Suprapubic skin (tissue), 4 donors: Measurements from ENCODE around the gene AGAP3. TPM values are rescaled to one million over a fixed set of nuclear protein-coding genes. Genes with fewer than 3 reads are reported as not detected.

ENCODE experiments used
- DNase-seq, 2 donors: peaks; one replicate each; pipeline ENCODE4 v3.0.0-alpha.2; 2019; ENCODE audit warnings: low spot score in 2 of 2
- H3K27ac ChIP-seq: fragments of 200-600 bp; sonication (generic); one replicate; pipeline ENCODE4 v1.5.1; 2019
- H3K27me3 ChIP-seq: fragments of 200-600 bp; sonication (generic); one replicate; pipeline ENCODE4 v1.5.1; 2019
- H3K36me3 ChIP-seq: fragments of 200-600 bp; sonication (generic); one replicate; pipeline ENCODE4 v1.5.1; 2019
- H3K4me1 ChIP-seq: fragments of 200-600 bp; sonication (generic); one replicate; pipeline ENCODE4 v1.5.1; 2019
- H3K4me3 ChIP-seq: fragments of 200-600 bp; sonication (generic); one replicate; pipeline ENCODE4 v1.5.1; 2019; ENCODE audit warnings: mild to moderate bottlenecking
- H3K9me3 ChIP-seq: fragments of 200-600 bp; sonication (generic); one replicate; pipeline ENCODE4 v1.5.1; 2019
- EP300 ChIP-seq: sonication (generic); formaldehyde crosslinking; IDR thresholded peaks from one replicate; pipeline ENCODE4 v1.6.1; 2017; ENCODE audit warnings: antibody characterized with exemption
- POLR2A ChIP-seq, 2 donors: fragments of 450-650 bp; IDR thresholded peaks; one replicate each; pipeline ENCODE4 v1.6.1; 2017; ENCODE audit warnings: antibody characterized with exemption in 2 of 2, mild to moderate bottlenecking in 2 of 2, moderate library complexity in 2 of 2
- POLR2AphosphoS5 ChIP-seq, 3 donors: sonication (generic); formaldehyde crosslinking; IDR thresholded peaks; one replicate each; pipeline ENCODE4 v1.6.1; 2017; ENCODE audit warnings: antibody characterized with exemption in 3 of 3
- WGBS: methylation state at CpG from one replicate; pipeline ENCODE4 v1.1.5; 2018; 5-methylcytosine and 5-hydroxymethylcytosine counted together
- total RNA-seq, 4 donors: library from RNA; depleted of rRNA; stranded (reverse); fragments of >200 nt; gene quantifications; one replicate each; pipeline ENCODE4 v1.1.0, GENCODE V29; 2016
- TF ChIP-seq, protein P1 (sequence below), 2 donors: fragments of 200-600 bp in 1 of 2; fragments of 450-650 bp in 1 of 2; sonication (generic) in 1 of 2; IDR thresholded peaks; one replicate each; pipeline ENCODE4 v1.5.1; 2016 to 2019; ENCODE audit warnings: antibody characterized with exemption in 2 of 2, mild to moderate bottlenecking in 1 of 2, moderate library complexity in 1 of 2

Gene AGAP3
- total RNA-seq, 4 donors from 2014 or later: 126 to 162 (median 134) TPM

DNA sequence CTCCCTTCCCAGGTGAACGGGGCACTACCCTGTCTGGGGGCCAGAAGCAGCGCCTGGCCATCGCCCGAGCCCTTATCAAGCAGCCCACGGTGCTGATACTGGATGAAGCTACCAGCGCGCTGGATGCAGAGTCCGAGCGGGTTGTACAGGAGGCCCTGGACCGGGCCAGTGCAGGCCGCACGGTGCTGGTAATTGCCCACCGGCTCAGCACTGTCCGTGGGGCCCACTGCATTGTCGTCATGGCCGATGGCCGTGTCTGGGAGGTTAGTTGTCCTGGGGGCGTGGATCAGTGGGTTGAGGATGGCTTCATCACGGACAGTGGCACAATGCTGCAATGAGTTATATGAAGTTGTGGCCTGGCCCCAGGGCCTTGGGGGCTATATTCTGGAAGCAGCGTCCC lies 42.3 kb upstream of the AGAP3 start:
- H3K27me3 ChIP-seq: no peaks in the 10 kb centered on the region
- no peak overlapping the region for H3K27ac ChIP-seq
- peaks cover 17% of the 10 kb centered on the region for H3K4me1 ChIP-seq
- TF ChIP-seq POLR2A (IDR thresholded peaks at IDR 0.05): no peak
- TF ChIP-seq, protein P1, sequence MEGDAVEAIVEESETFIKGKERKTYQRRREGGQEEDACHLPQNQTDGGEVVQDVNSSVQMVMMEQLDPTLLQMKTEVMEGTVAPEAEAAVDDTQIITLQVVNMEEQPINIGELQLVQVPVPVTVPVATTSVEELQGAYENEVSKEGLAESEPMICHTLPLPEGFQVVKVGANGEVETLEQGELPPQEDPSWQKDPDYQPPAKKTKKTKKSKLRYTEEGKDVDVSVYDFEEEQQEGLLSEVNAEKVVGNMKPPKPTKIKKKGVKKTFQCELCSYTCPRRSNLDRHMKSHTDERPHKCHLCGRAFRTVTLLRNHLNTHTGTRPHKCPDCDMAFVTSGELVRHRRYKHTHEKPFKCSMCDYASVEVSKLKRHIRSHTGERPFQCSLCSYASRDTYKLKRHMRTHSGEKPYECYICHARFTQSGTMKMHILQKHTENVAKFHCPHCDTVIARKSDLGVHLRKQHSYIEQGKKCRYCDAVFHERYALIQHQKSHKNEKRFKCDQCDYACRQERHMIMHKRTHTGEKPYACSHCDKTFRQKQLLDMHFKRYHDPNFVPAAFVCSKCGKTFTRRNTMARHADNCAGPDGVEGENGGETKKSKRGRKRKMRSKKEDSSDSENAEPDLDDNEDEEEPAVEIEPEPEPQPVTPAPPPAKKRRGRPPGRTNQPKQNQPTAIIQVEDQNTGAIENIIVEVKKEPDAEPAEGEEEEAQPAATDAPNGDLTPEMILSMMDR (IDR thresholded peaks at IDR 0.05): no peak
- TF ChIP-seq POLR2AphosphoS5 (IDR thresholded peaks at IDR 0.05): no peak
- no peak for TF ChIP-seq EP300
- DNase-seq: no peak
- H3K9me3 ChIP-seq: no peaks in the 10 kb centered on the region
- 93% methylated on average over 9 of the region's 20 CpGs for WGBS
- no peak overlapping the region for H3K4me3 ChIP-seq
- peaks cover 42% of the 10 kb centered on the region for H3K36me3 ChIP-seq

DNA sequence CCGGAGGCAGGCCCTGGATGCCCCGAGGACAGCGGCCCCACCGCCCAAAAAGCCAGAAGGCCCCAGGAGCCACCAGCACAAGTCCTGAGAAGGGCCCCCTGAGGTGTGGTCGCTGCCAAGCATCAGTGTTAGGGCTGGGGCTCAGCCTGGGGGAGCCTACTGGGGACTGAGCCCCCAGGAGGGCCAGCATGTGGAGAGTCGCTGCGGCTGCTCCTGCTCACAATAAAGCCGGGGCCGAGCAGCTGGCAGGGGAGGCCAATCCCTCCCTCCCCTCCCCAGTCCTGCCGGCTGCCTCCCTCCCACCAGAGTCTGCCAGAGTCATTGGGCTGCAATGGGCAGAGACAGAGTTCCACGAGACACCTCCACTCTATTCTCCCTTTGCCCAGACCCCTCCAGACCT lies 41.0 kb upstream of the AGAP3 start:
- WGBS: 83% methylated on average over 1 of the region's 11 CpGs
- no peak for DNase-seq
- Histone ChIP-seq H3K9me3 (no peaks in the 10 kb centered on the region), H3K36me3 (peaks cover 42% of the 10 kb centered on the region), H3K27me3 (no peaks in the 10 kb centered on the region), H3K4me1 (peaks cover 6% of the 10 kb centered on the region), H3K27ac (no peak overlapping the region), H3K4me3 (no peak overlapping the region)
- TF ChIP-seq POLR2AphosphoS5 (IDR thresholded peaks at IDR 0.05): no peak
- TF ChIP-seq, protein P1 (IDR thresholded peaks at IDR 0.05): no peak
- no peak for TF ChIP-seq EP300
- TF ChIP-seq POLR2A (IDR thresholded peaks at IDR 0.05): no peak

DNA sequence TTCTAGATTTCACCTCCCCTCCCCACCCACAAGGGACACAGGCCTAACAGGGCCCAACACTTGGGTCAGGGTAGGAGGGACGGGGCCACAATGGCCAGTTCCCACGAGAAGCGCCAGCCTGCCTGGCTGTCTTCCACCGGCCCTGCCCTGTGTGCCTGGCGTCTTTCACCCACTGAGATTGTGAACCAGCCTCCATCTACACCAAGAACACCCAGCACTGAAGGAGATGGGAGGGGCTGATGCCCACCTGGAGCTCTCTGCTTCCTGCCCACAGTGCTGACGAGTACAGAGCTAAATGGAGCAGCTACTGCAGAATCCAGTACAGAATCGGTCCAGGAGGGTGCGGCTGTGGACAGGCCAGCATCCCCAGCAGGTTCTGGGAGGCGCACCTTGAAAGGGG lies 40.3 kb upstream of the AGAP3 start:
- peaks cover 11% of the 10 kb centered on the region for H3K4me1 ChIP-seq
- H3K27ac ChIP-seq: no peak overlapping the region
- no peaks in the 10 kb centered on the region for H3K9me3 ChIP-seq
- 82% methylated on average over 2 of the region's 9 CpGs for WGBS
- no peak overlapping the region for H3K4me3 ChIP-seq
- DNase-seq: no peak
- peaks cover 40% of the 10 kb centered on the region for H3K36me3 ChIP-seq
- no peak for TF ChIP-seq EP300
- TF ChIP-seq POLR2AphosphoS5 (IDR thresholded peaks at IDR 0.05): no peak
- TF ChIP-seq, protein P1 (IDR thresholded peaks at IDR 0.05): no peak
- TF ChIP-seq POLR2A (IDR thresholded peaks at IDR 0.05): no peak
- H3K27me3 ChIP-seq: peaks cover 7% of the 10 kb centered on the region

DNA sequence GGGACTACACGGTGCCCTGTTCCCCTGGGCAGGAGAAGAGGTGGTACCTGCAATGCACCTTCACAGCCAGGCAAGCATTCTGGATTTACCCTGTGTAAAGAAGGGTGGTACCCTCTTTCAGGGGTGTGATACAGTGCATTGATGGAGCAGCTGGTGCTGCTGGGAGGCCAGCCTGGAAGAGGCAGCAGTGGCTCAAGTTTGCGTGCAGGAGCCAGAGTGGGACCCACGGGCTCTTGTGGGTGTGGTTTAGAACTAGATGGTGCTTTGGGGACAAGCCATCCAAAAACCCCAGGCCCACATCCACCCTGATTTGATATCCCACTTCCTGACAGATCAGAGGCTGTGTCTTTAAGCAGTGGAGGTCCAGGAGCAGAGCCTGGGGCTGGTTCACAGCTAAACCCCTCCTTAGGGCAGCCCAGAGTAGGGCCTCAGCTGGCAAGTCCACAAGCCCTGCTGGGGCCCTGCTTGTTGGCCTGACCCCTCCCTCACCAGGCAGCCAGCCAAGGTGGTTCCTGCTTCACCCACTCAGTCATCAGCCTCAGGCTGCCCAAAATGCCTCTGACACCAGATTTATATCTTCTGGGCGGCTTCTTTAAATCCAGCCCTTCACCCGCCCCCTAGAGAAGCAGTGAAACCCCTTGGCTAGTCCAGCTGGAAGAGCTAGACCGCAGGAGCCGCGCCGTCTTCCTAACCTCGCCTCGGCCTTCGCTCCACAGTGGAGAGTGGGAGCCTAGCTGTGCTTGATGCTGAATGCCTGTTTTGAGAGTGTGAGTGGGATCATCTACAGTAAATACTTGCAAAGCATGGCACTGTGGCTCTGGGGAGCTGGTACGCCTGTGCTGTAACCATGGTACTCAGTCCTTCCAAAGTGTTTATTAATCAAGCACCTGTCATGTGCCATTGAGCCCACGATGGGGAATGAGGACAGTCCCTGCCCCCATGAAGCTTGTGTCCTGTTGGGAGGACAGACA lies 39.4 kb upstream of the AGAP3 start:
- Histone ChIP-seq H3K27ac (no peak overlapping the region), H3K4me3 (no peak overlapping the region), H3K36me3 (peaks cover 32% of the 10 kb centered on the region), H3K27me3 (peaks cover 9% of the 10 kb centered on the region), H3K9me3 (no peaks in the 10 kb centered on the region), H3K4me1 (peaks cover 18% of the 10 kb centered on the region)
- WGBS: 17% methylated on average over 5 of the region's 14 CpGs
- DNase-seq: no peak
- TF ChIP-seq EP300 (no peak), POLR2AphosphoS5 (IDR thresholded peaks at IDR 0.05) (no peak), POLR2A (IDR thresholded peaks at IDR 0.05) (no peak)
- TF ChIP-seq, protein P1 (IDR thresholded peaks at IDR 0.05): no peak
